ENCODE results near the gene SH3BGRL2.
"Not testable (repeated sequence)": the region's sequence is repeated elsewhere in the genome, so short reads cannot be mapped to it uniquely, and the experiment has no call there.

The SH3BGRL2 gene

DNA sequence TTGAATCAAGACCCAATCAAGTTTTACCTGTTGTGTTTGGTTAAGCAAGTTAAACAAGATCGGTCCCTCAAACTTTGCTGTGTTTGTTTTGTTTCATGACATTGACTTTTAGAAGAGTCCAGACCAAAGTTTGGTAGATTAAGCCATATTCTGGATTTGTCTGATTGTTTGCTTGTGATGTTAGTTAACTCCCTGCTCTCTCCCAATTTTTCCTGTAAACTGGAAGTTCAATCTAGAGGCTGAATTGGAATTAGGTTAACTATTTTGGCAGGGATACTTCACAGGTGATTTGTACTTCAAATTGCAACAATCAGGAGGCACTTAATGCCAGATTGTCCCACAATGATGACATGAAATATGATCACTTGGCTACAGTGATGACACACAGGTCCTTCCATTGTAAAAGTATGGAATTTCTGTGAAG, 13.6 kb upstream of the SH3BGRL2 start:
- no peak for DNase-seq (ENCODE audit: low read depth)
- peaks cover 3% of the 10 kb centered on the region for H3K4me1 ChIP-seq (ENCODE audit: control insufficient read depth, insufficient read depth, low read length)
- H3K9me3 ChIP-seq (ENCODE audit: control insufficient read depth, low read length): no peaks in the 10 kb centered on the region
- no peaks in the 10 kb centered on the region for H3K27me3 ChIP-seq (replicated peaks; ENCODE audit: control insufficient read depth, insufficient read depth, low read length)
- no peak overlapping the region for H3K4me3 ChIP-seq (ENCODE audit: low read length)
- H3K9ac ChIP-seq (ENCODE audit: low read length): no peak overlapping the region
- no peaks in the 10 kb centered on the region for H3K36me3 ChIP-seq (ENCODE audit: control insufficient read depth, insufficient read depth, low read length, severe bottlenecking)

DNA sequence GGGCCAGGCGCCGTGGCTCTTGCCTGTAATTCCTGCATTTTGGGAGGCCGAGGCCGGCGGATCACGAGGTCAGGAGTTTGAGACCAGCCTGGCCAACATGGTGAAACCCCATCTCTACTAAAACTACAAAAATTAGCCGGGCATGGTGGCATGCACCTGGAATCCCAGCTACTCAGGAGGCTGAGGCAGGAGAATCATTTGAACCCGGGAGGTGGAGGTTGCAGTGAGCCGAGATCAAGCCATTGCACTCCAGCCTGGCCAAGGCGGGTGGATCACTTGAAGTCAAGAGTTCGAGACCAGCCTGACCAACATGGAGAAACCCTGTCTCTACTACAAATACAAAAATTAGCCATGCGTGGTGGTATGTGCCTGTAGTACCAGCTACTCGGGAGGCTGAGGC, 12.7 kb upstream of the SH3BGRL2 start:
- H3K9me3 ChIP-seq (ENCODE audit: control insufficient read depth, low read length); H3K4me3 ChIP-seq (ENCODE audit: low read length); H3K4me1 ChIP-seq (ENCODE audit: control insufficient read depth, insufficient read depth, low read length); H3K36me3 ChIP-seq (ENCODE audit: control insufficient read depth, insufficient read depth, low read length, severe bottlenecking); DNase-seq (ENCODE audit: low read depth); H3K9ac ChIP-seq (ENCODE audit: low read length); H3K27me3 ChIP-seq (replicated peaks; ENCODE audit: control insufficient read depth, insufficient read depth, low read length): not testable (repeated sequence)

DNA sequence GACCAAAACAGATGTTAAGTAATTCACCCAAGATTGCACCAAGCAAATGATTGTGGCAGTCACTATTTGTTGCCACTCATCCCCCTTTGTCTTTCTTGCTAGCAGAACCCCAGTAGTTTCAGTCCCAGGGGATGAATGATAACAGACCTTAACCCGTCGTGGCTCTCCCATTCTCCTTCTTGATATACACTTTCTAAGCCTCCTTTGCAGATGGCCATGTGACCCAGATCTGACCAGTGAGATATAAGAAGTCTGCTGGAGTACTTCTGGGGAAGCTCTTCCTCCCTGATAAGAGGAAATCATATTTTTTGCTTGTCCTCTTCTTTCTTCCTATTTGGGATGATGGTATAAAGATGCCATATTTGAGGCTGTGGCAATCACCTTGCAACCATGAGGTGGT, 9.6 kb upstream of the SH3BGRL2 start:
- Histone ChIP-seq H3K27me3 (replicated peaks; ENCODE audit: control insufficient read depth, insufficient read depth, low read length) (no peaks in the 10 kb centered on the region), H3K36me3 (ENCODE audit: control insufficient read depth, insufficient read depth, low read length, severe bottlenecking) (no peaks in the 10 kb centered on the region), H3K4me1 (ENCODE audit: control insufficient read depth, insufficient read depth, low read length) (peaks cover 3% of the 10 kb centered on the region), H3K4me3 (ENCODE audit: low read length) (no peak overlapping the region), H3K9me3 (ENCODE audit: control insufficient read depth, low read length) (no peaks in the 10 kb centered on the region), H3K9ac (ENCODE audit: low read length) (no peak overlapping the region)
- DNase-seq (ENCODE audit: low read depth): no peak

DNA sequence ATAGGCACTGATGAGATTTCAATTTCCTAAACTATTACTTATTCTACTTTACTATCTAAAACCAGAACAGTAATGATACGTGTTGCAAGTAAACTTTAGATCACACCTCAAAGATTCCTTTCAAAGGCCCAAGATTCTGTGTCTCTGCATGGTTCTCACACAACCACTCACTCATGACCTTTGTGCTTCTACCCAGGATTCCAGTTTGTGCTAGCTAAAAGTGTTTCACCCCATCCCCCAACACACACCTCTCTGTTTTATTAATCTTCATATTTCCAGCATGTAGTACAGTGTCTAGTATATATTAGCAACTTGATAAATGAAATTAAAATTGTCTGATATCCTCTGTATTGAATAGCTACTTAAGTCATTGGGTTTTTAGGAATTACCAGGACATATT, 8.8 kb upstream of the SH3BGRL2 start:
- H3K27me3 ChIP-seq (replicated peaks; ENCODE audit: control insufficient read depth, insufficient read depth, low read length): no peaks in the 10 kb centered on the region
- H3K9me3 ChIP-seq (ENCODE audit: control insufficient read depth, low read length): no peaks in the 10 kb centered on the region

DNA sequence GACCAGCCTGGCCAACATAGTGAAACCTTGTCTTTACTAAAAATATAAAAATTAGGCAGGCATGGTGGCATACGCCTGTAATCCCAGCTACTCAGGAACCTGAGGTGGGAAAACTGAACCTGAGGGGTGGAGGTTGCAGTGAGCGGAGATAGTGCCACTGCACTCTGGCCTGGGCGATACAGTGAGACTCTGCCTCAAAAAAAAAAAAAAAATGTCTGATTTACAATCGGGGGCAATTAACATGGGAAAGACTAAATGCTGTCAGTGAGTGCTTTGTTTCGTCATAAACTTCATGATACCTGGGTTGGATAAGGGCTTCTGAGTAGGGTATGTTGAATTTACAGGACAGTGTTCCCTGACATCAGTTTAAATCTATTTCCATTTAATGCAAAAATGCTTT, 8.0 kb upstream of the SH3BGRL2 start:
- no peak overlapping the region for H3K9ac ChIP-seq (ENCODE audit: low read length)

More for the DNA sequence above, 8.8 kb upstream of the SH3BGRL2 start:
- no peak for DNase-seq (ENCODE audit: low read depth)
- no peak overlapping the region for H3K4me3 ChIP-seq (ENCODE audit: low read length)
- H3K36me3 ChIP-seq (ENCODE audit: control insufficient read depth, insufficient read depth, low read length, severe bottlenecking): no peaks in the 10 kb centered on the region
- H3K4me1 ChIP-seq (ENCODE audit: control insufficient read depth, insufficient read depth, low read length): peaks cover 3% of the 10 kb centered on the region
- H3K9ac ChIP-seq (ENCODE audit: low read length): no peak overlapping the region

DNA sequence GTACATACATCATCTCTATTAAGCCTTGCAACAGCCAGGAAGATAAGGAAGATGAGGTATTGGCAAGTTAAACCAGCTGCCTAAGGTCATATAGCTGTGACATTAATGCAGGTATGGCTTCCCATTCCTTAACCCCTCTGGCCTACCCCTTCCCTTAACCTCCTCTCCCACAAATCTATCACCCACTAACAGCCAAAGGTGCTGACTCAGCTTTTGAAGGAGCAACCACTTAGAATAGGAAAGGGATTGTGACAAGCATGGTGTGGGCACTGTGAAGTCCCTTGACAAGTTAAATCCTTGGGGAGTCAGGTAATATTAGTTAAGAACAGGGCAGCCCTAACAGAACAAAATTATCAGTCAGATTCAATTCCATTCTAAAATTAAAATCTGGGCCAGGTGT, 5.4 kb upstream of the SH3BGRL2 start:
- peaks cover 7% of the 10 kb centered on the region for H3K4me1 ChIP-seq (ENCODE audit: control insufficient read depth, insufficient read depth, low read length)
- no peak overlapping the region for H3K4me3 ChIP-seq (ENCODE audit: low read length)
- no peak overlapping the region for H3K9ac ChIP-seq (ENCODE audit: low read length)
- no peaks in the 10 kb centered on the region for H3K36me3 ChIP-seq (ENCODE audit: control insufficient read depth, insufficient read depth, low read length, severe bottlenecking)
- peaks cover 7% of the 10 kb centered on the region for H3K27me3 ChIP-seq (replicated peaks; ENCODE audit: control insufficient read depth, insufficient read depth, low read length)
- DNase-seq (ENCODE audit: low read depth): no peak
- H3K9me3 ChIP-seq (ENCODE audit: control insufficient read depth, low read length): no peaks in the 10 kb centered on the region

More for the DNA sequence above, 8.0 kb upstream of the SH3BGRL2 start:
- no peaks in the 10 kb centered on the region for H3K9me3 ChIP-seq (ENCODE audit: control insufficient read depth, low read length)
- no peaks in the 10 kb centered on the region for H3K27me3 ChIP-seq (replicated peaks; ENCODE audit: control insufficient read depth, insufficient read depth, low read length)
- H3K4me1 ChIP-seq (ENCODE audit: control insufficient read depth, insufficient read depth, low read length): peaks cover 3% of the 10 kb centered on the region
- no peak overlapping the region for H3K4me3 ChIP-seq (ENCODE audit: low read length)
- H3K36me3 ChIP-seq (ENCODE audit: control insufficient read depth, insufficient read depth, low read length, severe bottlenecking): no peaks in the 10 kb centered on the region
- DNase-seq (ENCODE audit: low read depth): no peak

DNA sequence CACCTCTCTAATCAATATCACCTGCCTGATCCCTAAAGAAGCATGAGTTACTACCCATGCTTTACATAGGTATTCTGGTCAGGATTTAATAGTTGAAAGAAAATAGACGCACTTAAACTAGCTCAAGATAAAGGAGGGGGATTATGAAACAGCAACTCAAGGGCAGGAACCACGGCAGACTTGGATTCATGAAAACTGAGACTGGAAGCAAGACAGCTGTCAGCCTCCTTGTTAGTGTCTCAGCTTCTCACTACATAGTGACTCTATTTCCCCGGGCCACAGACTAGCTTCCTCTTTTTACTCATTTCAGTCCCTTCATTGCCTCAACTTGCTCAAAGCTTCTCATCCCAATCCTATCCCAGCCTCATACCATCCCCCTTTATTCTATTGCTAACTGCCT, 4.3 kb upstream of the SH3BGRL2 start:
- no peak overlapping the region for H3K9ac ChIP-seq (ENCODE audit: low read length)
- DNase-seq (ENCODE audit: low read depth): no peak
- H3K36me3 ChIP-seq (ENCODE audit: control insufficient read depth, insufficient read depth, low read length, severe bottlenecking): no peaks in the 10 kb centered on the region
- H3K4me1 ChIP-seq (ENCODE audit: control insufficient read depth, insufficient read depth, low read length): peaks cover 9% of the 10 kb centered on the region
- H3K4me3 ChIP-seq (ENCODE audit: low read length): no peak overlapping the region
- no peaks in the 10 kb centered on the region for H3K9me3 ChIP-seq (ENCODE audit: control insufficient read depth, low read length)
- peaks cover 7% of the 10 kb centered on the region for H3K27me3 ChIP-seq (replicated peaks; ENCODE audit: control insufficient read depth, insufficient read depth, low read length)

DNA sequence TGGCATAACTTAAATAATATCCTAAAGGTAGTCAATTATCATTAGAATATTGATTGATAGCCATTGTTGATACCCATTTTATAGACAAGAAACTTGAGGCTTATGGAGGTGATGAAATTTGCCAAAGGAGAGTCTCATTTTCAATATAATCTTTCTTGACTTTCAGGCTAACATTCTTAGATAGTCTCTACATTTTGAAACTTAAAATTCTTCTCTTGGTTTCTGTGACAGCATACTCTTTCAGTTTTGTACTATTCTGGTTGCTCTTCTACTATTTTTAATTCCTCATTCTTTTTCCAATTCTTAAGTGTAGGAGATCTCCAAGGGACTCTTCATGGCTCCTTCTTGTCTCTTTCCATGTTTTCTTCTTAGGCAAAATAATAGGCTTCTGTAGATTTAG, 3.7 kb upstream of the SH3BGRL2 start:
- H3K36me3 ChIP-seq (ENCODE audit: control insufficient read depth, insufficient read depth, low read length, severe bottlenecking): no peaks in the 10 kb centered on the region
- H3K27me3 ChIP-seq (replicated peaks; ENCODE audit: control insufficient read depth, insufficient read depth, low read length): peaks cover 7% of the 10 kb centered on the region
- H3K4me1 ChIP-seq (ENCODE audit: control insufficient read depth, insufficient read depth, low read length): peaks cover 7% of the 10 kb centered on the region
- H3K4me3 ChIP-seq (ENCODE audit: low read length): no peak overlapping the region
- no peaks in the 10 kb centered on the region for H3K9me3 ChIP-seq (ENCODE audit: control insufficient read depth, low read length)
- DNase-seq (ENCODE audit: low read depth): no peak
- H3K9ac ChIP-seq (ENCODE audit: low read length): no peak overlapping the region

DNA sequence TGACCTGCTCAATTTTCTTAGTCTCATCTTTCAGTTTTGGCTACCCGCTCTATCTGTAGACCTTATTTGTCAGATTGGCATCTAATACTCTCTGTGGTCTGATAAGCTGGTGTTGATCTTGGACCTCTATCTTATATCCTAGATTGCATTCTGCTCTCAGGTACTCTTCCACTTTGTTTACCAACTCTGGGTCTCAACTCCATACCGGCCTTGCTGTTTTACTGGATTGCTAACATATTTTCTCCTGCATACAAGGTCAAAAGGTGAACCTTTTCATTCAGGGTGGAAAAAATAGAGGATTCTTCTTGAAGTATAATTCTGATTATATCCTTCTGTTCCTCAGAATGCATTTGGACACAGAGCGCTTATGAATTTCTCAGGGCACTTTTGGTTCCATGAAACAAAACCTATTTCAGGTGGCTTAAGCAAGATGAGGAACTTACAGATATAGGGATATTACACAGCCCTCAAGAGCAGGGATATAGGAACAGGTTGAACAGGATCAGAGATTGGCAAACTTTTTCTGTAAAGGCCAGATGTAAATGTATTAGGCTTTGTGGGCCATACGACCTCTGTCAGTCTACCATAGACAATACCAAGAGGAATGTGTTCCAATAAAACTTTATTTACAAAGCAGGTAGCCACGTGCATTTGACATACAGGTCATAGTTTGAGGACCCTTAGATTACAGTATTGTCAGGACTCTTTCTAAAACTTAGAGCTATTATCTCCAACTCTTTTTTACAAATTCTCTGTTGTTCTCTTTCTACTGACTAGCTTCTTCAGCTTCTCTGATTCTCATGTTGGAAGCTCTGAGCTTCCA, 2.5 kb upstream of the SH3BGRL2 start:
- Histone ChIP-seq H3K4me1 (ENCODE audit: control insufficient read depth, insufficient read depth, low read length) (peaks cover 6% of the 10 kb centered on the region), H3K36me3 (ENCODE audit: control insufficient read depth, insufficient read depth, low read length, severe bottlenecking) (no peaks in the 10 kb centered on the region), H3K9me3 (ENCODE audit: control insufficient read depth, low read length) (no peaks in the 10 kb centered on the region), H3K9ac (ENCODE audit: low read length) (no peak overlapping the region), H3K4me3 (ENCODE audit: low read length) (no peak overlapping the region), H3K27me3 (replicated peaks; ENCODE audit: control insufficient read depth, insufficient read depth, low read length) (peaks cover 7% of the 10 kb centered on the region)
- no peak for DNase-seq (ENCODE audit: low read depth)

DNA sequence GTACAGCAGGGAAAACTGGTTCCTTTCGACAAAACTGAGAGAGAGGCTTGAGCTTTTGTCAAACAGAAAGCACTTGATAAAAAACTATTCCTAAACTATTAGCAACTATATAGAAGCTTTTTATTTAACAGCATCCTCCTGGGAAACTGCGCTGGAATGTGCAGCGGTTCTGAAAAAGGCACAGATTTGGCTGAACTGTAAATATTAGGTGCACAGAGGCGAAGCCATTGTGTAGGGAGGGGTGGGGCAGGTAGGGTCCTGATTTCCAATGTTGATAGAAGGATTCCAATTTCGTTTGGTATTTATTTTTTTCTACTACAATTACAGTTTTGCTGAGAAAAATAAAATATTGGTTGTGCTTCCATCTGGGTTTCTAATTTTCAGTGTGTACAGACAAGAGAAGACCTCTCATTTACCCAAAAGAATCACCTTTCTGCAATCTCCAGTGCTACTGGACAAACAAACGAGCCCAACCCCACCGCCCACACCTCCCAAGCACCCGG, 698 bp upstream of the SH3BGRL2 start:
- H3K36me3 ChIP-seq (ENCODE audit: control insufficient read depth, insufficient read depth, low read length, severe bottlenecking): no peaks in the 10 kb centered on the region
- peak overlapping the region; percentile 67 for H3K9ac ChIP-seq (ENCODE audit: low read length)
- H3K9me3 ChIP-seq (ENCODE audit: control insufficient read depth, low read length): no peaks in the 10 kb centered on the region
- H3K4me3 ChIP-seq (ENCODE audit: low read length): peak overlapping the region; percentile 88
- H3K4me1 ChIP-seq (ENCODE audit: control insufficient read depth, insufficient read depth, low read length): peaks cover 6% of the 10 kb centered on the region
- no peak for DNase-seq (ENCODE audit: low read depth)
- H3K27me3 ChIP-seq (replicated peaks; ENCODE audit: control insufficient read depth, insufficient read depth, low read length): peaks cover 7% of the 10 kb centered on the region

DNA sequence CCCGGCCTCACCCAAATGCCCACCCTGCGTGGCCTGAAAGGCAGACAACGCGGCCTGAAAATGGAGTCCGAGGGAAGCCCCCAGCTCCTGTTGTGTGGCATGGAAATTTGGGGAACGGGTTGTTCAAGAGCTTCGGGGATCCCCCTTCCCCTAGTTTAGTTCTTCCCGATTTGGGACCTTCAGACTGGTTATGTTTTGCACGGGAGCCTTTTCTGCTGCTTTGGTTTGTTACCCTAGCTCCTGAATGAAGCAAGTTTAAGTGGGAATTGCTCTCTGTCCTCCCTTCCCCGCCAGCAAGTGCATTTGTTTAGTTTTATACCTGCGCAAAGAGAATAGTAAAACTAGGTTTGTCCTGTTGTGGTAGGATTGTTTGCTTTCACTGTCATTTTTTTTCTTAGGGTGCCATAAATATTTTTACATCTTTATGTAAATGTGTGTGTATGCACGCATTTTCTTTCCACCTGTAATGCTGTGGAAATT, 604 bp downstream of the SH3BGRL2 start:
- Histone ChIP-seq H3K4me3 (ENCODE audit: low read length) (peak overlapping the region; percentile 88), H3K27me3 (replicated peaks; ENCODE audit: control insufficient read depth, insufficient read depth, low read length) (peaks cover 7% of the 10 kb centered on the region), H3K9ac (ENCODE audit: low read length) (peak overlapping the region; percentile 67), H3K9me3 (ENCODE audit: control insufficient read depth, low read length) (no peaks in the 10 kb centered on the region), H3K36me3 (ENCODE audit: control insufficient read depth, insufficient read depth, low read length, severe bottlenecking) (no peaks in the 10 kb centered on the region), H3K4me1 (ENCODE audit: control insufficient read depth, insufficient read depth, low read length) (peaks cover 6% of the 10 kb centered on the region)
- DNase-seq (ENCODE audit: low read depth): no peak
